Lung (tissue), 12 donors: ENCODE results near the gene HOXA6. TPM values are rescaled to one million over a fixed set of nuclear protein-coding genes. Genes with fewer than 3 reads are reported as not detected.
A peak's percentile ranks its signal among the peaks of the same experiment; 100 is the strongest.

Experiments
- ATAC-seq: fragments of 200-7000 bp; cut with Tn5 transposase; one replicate; pipeline ENCODE4 v1.9.1; 2020; ENCODE audit warnings: moderate number of reproducible peaks; ENCODE audit not compliant: insufficient read depth, low FRiP score
- DNase-seq, 3 donors: peaks; one replicate each; pipeline ENCODE4 v3.0.0-alpha.2; 2013 to 2017
- H3K27ac ChIP-seq, 2 donors: one replicate each; pipeline ENCODE4 v1.5.1; 2013; ENCODE audit warnings: mild to moderate bottlenecking in 2 of 2, moderate library complexity in 2 of 2, control low read depth in 1 of 2, inconsistent platforms in 1 of 2, low read depth in 1 of 2, low read length in 1 of 2
- H3K27me3 ChIP-seq, 3 donors: one replicate each; pipeline ENCODE4 v1.5.1; 2013; ENCODE audit warnings: low read length in 2 of 3; ENCODE audit not compliant: control insufficient read depth in 3 of 3, insufficient read depth in 3 of 3
- H3K36me3 ChIP-seq, 4 donors: one replicate each; pipeline ENCODE4 v1.5.1; 2013; ENCODE audit warnings: low read length in 4 of 4, mild to moderate bottlenecking in 1 of 4, moderate library complexity in 1 of 4; ENCODE audit not compliant: control insufficient read depth in 4 of 4, insufficient read depth in 4 of 4
- H3K4me1 ChIP-seq, 5 donors: one replicate each; pipeline ENCODE4 v1.5.1; 2013; ENCODE audit warnings: low read length in 5 of 5, mild to moderate bottlenecking in 2 of 5, moderate library complexity in 1 of 5; ENCODE audit not compliant: control insufficient read depth in 5 of 5, insufficient read depth in 5 of 5
- H3K4me3 ChIP-seq: one replicate; pipeline ENCODE4 v1.5.1; 2013; ENCODE audit warnings: mild to moderate bottlenecking, control low read depth, moderate library complexity
- H3K9ac ChIP-seq, 2 donors: one replicate each; pipeline ENCODE4 v1.5.1; 2013; ENCODE audit warnings: low read length in 2 of 2, control low read depth in 1 of 2; ENCODE audit not compliant: insufficient read depth in 1 of 2
- H3K9me3 ChIP-seq, 4 donors: one replicate each; pipeline ENCODE4 v1.5.1; 2013; ENCODE audit warnings: low read length in 3 of 4, mild to moderate bottlenecking in 1 of 4, moderate library complexity in 1 of 4; ENCODE audit not compliant: control insufficient read depth in 4 of 4, insufficient read depth in 3 of 4
- WGBS, 2 donors: extraction: QIAGEN DNeasy Blood & Tissue Kit; methylation state at CpG; one replicate each; pipeline ENCODE4 v1.1.7; 2013; 5-methylcytosine and 5-hydroxymethylcytosine counted together
- polyA plus RNA-seq, 2 donors: library from polyadenylated mRNA; stranded (reverse); fragments of 200-250 nt; gene quantifications; one replicate each; pipeline ENCODE4 v1.2.1, GENCODE V29; 2013
- total RNA-seq, 2 donors: library from RNA; depleted of rRNA in 1 of 2; stranded (reverse); fragments of >200 nt in 1 of 2; gene quantifications; one replicate each; pipeline ENCODE4 v1.2.1, GENCODE V29; 2014 to 2021
- TF ChIP-seq, protein P1 (sequence below): IDR thresholded peaks from 2 replicates; pipeline ENCODE4 v1.5.1; 2012; ENCODE audit warnings: mild to moderate bottlenecking; ENCODE audit errors: control extremely low read depth, extremely low read depth
- donor health status: control.
- donor health status: control.
- donor health status: Bipolar disorder and iron deficiency.
- donor health status: healthy.
- donor health status: DM: yes; HTN: yes; CAD: no.

HOXA6 gene
- total and polyA plus RNA-seq, 4 donors, result 0.49 to 7.7 (median 2.8) TPM

DNA sequence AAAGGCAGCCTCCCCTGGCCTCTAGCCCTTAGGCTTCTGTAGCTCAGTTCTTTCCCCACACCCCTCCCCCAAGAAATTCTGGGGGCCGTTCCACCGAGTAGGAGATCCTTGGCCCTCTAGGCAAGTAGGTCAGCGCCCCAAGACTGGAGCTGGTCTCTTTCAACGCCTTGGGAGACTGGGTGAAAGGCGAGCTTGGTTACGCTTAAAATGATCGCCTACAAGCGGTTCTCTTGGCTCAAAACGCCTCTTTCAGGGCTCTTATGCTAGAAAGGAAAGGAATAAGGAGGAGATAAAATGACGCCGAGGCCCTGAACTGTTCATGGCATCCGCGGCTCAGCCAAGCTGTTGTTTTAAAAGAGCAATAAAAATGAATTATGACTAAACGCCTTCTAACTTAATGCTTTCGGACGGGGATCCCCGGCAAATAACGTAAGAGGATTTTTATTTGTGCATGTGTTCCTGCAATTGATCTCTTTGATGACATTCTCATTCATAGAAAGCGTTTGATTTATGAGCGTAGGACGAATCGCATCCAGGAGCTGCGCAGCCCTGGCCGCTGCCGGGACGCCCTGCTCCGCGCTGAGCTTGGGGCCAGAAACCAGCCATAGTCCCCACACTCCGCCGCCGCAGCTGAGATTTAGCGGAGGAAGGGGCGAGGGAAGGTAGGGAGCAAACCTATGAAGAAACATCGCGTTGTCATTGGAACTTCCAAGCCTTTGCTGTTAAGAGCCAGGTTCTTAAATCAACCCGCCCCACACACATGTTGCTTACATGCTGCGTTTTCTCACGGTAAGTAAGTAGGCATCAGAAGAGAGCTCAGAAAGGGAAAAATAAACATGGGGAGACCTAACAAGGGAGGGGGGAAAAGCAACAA is 48.8 kb downstream of the HOXA6 start:
- Histone ChIP-seq H3K9me3 (peaks cover 0 to 2% (median 0%) of the 10 kb centered on the region in 4 donors), H3K4me3 (peak overlapping the region; percentile 40), H3K36me3 (peaks cover 0 to 15% (median 6%) of the 10 kb centered on the region in 4 donors), H3K4me1 (peaks cover 0 to 55% (median 3%) of the 10 kb centered on the region in 5 donors), H3K27me3 (peaks cover 0 to 57% (median 5%) of the 10 kb centered on the region in 3 donors), H3K9ac (peak overlapping the region; percentile 64 to 98), H3K27ac (peak overlapping the region in 1 of 2 donors; percentile 87)
- DNase-seq (peak; percentile 75 to 88 (median 87)), ATAC-seq (no peak)
- TF ChIP-seq, protein P1, sequence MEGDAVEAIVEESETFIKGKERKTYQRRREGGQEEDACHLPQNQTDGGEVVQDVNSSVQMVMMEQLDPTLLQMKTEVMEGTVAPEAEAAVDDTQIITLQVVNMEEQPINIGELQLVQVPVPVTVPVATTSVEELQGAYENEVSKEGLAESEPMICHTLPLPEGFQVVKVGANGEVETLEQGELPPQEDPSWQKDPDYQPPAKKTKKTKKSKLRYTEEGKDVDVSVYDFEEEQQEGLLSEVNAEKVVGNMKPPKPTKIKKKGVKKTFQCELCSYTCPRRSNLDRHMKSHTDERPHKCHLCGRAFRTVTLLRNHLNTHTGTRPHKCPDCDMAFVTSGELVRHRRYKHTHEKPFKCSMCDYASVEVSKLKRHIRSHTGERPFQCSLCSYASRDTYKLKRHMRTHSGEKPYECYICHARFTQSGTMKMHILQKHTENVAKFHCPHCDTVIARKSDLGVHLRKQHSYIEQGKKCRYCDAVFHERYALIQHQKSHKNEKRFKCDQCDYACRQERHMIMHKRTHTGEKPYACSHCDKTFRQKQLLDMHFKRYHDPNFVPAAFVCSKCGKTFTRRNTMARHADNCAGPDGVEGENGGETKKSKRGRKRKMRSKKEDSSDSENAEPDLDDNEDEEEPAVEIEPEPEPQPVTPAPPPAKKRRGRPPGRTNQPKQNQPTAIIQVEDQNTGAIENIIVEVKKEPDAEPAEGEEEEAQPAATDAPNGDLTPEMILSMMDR, result no peak
- WGBS, 2 donors, result 16 to 19% methylated on average over 38 of the region's 38 CpGs

DNA sequence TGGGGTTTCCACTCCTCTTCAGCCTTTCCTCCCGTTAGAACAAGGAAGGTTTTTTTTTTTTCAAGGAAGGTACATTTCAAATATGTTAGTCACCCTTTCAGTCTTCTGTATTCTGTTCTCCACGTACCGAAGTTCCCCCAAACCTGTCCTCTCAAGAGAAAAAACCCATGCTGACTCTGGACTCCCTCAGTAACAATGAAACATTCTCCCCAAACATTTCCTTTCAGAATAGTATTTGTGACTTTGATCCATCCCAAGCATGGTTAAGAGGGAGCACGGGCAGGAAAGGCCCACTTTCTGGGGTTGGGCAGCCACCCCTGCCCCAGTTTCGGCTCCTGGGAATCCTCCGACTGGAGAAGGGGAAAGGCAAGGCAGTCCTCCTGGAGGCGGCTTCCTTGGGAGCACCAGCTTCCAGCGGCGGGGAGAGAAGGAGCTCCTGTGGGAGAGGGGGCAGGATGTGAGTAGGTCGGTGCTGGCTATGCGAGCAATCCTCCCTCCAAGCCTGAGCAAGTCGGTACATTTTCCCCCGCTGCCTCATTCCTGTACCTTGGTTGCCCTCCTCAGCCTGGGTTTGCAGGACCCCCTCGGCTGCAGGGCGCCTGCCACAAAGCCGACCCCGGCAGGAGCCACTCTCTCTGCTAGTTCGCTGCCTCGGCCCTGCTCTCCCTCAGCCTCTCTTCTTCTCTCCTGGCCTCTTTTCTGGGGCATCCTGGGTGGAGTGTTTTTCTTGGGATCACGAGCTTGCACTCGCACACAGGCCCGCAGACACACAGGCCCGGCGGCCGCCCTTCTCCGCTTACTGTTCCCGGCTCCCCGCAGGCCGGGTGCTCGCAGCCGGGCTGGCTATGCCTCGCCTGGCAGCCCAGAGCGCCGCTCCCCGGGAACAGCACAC is 49.6 kb downstream of the HOXA6 start:
- H3K9ac ChIP-seq, result peak overlapping the region; percentile 64 to 98
- WGBS, 2 donors, result 13 to 16% methylated on average over 33 to 35 of the region's 35 CpGs
- H3K4me3 ChIP-seq, result peak overlapping the region; percentile 40
- peaks cover 0 to 54% (median 5%) of the 10 kb centered on the region in 3 donors for H3K27me3 ChIP-seq
- H3K4me1 ChIP-seq, result peaks cover 0 to 58% (median 6%) of the 10 kb centered on the region in 5 donors
- H3K36me3 ChIP-seq, result peaks cover 0 to 15% (median 6%) of the 10 kb centered on the region in 4 donors
- peaks cover 0 to 2% (median 0%) of the 10 kb centered on the region in 4 donors for H3K9me3 ChIP-seq
- ATAC-seq (no peak), DNase-seq (peak; percentile 33 to 61 (median 52))
- peak overlapping the region in 1 of 2 donors; percentile 87 for H3K27ac ChIP-seq
- TF ChIP-seq, protein P1, result no peak

DNA sequence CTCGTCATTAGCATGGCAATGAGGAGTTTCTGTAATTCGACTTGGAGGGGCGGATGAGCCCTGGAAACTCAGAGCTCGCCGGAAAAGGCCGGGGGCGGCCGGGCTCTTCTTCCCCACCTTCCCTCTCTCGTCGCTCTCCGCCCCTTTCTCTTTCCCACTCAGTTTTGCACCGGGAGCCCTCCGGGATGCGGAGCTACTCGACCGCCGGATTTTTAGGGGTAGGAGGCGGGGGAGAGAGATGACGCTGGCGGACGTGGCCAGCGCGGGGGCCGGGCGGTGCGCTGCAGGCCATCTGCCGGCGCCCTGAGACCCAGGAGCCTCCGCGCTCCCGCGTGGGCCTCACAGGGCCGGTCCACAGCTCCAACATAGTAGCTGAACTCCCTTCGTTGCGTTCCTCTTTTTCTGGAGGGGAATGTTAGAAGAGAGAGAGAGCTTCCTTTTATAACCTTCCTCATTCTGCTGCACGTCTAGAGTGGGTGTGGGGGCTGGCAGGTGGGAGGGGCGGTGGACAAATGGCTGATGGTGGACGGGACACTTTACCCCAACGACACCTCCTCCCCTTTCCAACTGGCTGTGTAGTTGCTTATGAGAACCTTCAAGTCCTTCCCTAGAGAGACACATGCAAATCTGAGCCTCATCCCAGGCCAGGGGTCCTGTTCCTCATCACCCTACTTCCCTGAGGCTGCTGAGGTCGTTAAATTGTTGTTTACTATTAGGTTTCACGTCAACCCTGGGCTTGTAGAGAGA is 50.6 kb downstream of the HOXA6 start:
- no peaks in the 10 kb centered on the region for H3K9me3 ChIP-seq
- H3K9ac ChIP-seq, result peak overlapping the region; percentile 82 to 98
- WGBS, 2 donors, result 1 to 2% methylated on average over 37 to 41 of the region's 41 CpGs
- peaks cover 0 to 68% (median 9%) of the 10 kb centered on the region in 5 donors for H3K4me1 ChIP-seq
- ATAC-seq, result peak; percentile 55
- TF ChIP-seq, protein P1, result no peak
- H3K4me3 ChIP-seq, result peak overlapping the region; percentile 70
- peak; percentile 63 to 82 (median 75) for DNase-seq
- H3K36me3 ChIP-seq, result peaks cover 0 to 15% (median 6%) of the 10 kb centered on the region in 4 donors
- peak overlapping the region in 1 of 2 donors; percentile 94 for H3K27ac ChIP-seq
- peaks cover 0 to 56% (median 5%) of the 10 kb centered on the region in 3 donors for H3K27me3 ChIP-seq
